Measurements from ENCODE around the gene CASP3.

- TF ChIP-seq EZH2phosphoT487 (IDR thresholded peaks at IDR 0.05; ENCODE audit: borderline replicate concordance, low read depth, low read length) (no peak), CTCF (conservative IDR thresholded peaks at IDR 0.05; ENCODE audit: low read length) (no peak)
Observed at GRCh38 chr4:184681916-184682315, 32.7 kb upstream of the CASP3 start.
